Right hindlimb (tissue), 1 donor: ENCODE results near the gene GPNMB.
"Not testable (repeated sequence)": the region's sequence is repeated elsewhere in the genome, so short reads cannot be mapped to it uniquely, and the experiment has no call there.

Experiments
- DNase-seq: peaks from one replicate; pipeline ENCODE4 v3.0.0-alpha.2; 2018

The GPNMB gene

GRCh38 chr7:23246555-23246954 is at the start of gene GPNMB:
TSS of gene GPNMB (plus strand) at chr7:23246775. CDS start at chr7:23246858, 83 bp downstream.
- DNase-seq = peak; percentile 61

- DNase-seq = not testable (repeated sequence)
Measured at GRCh38 chr7:23197745-23198144, 48.8 kb upstream of the GPNMB start.

GRCh38 chr7:23200331-23200730 is 46.2 kb upstream of the GPNMB start:
- no peak for DNase-seq

GRCh38 chr7:23204241-23204640 is 42.3 kb upstream of the GPNMB start:
- no peak for DNase-seq

- DNase-seq = no peak
Measured at GRCh38 chr7:23205577-23205908, 41.0 kb upstream of the GPNMB start.

- peak; percentile 65 for DNase-seq
Measured at GRCh38 chr7:23205909-23206767, 40.4 kb upstream of the GPNMB start.

GRCh38 chr7:23207021-23207420 is 39.6 kb upstream of the GPNMB start:
- no peak for DNase-seq

- DNase-seq = no peak
Measured at GRCh38 chr7:23207884-23208283, 38.7 kb upstream of the GPNMB start.

GRCh38 chr7:23208316-23208715 is 38.3 kb upstream of the GPNMB start:
- DNase-seq = no peak

- DNase-seq = no peak
Measured at GRCh38 chr7:23210506-23210905, 36.1 kb upstream of the GPNMB start.

- DNase-seq = no peak
Measured at GRCh38 chr7:23211589-23211988, 35.0 kb upstream of the GPNMB start.

GRCh38 chr7:23212395-23212794 is 34.2 kb upstream of the GPNMB start:
- DNase-seq = no peak

- DNase-seq = no peak
Measured at GRCh38 chr7:23212841-23213240, 33.7 kb upstream of the GPNMB start.

GRCh38 chr7:23213755-23214154 is 32.8 kb upstream of the GPNMB start:
- DNase-seq = no peak

- no peak for DNase-seq
Measured at GRCh38 chr7:23214423-23214822, 32.2 kb upstream of the GPNMB start.

- DNase-seq = no peak
Measured at GRCh38 chr7:23214938-23215337, 31.6 kb upstream of the GPNMB start.

GRCh38 chr7:23216021-23216420 is 30.6 kb upstream of the GPNMB start:
- DNase-seq = no peak

GRCh38 chr7:23218196-23218595 is 28.4 kb upstream of the GPNMB start:
- no peak for DNase-seq

GRCh38 chr7:23220690-23221305 is 25.8 kb upstream of the GPNMB start:
- no peak for DNase-seq

- peak; percentile 45 for DNase-seq
Measured at GRCh38 chr7:23222439-23223030, 24.0 kb upstream of the GPNMB start.

- DNase-seq = not testable (repeated sequence)
Measured at GRCh38 chr7:23224364-23224763, 22.2 kb upstream of the GPNMB start.

GRCh38 chr7:23226844-23227450 is 19.6 kb upstream of the GPNMB start:
- DNase-seq = no peak

- no peak for DNase-seq
Measured at GRCh38 chr7:23228412-23228811, 18.2 kb upstream of the GPNMB start.

GRCh38 chr7:23230641-23231101 is 15.9 kb upstream of the GPNMB start:
- peak; percentile 49 for DNase-seq
